Lung microvascular endothelial cell (primary cell): ENCODE measurements around the gene FCHSD2. TPM values are rescaled to one million over a fixed set of nuclear protein-coding genes. Genes with fewer than 3 reads are reported as not detected.
"Not testable (repeated sequence)": the region's sequence is repeated elsewhere in the genome, so short reads cannot be mapped to it uniquely, and the experiment has no call there.

Source experiments
- DNase-seq, 2 donors: peaks; one replicate each; pipeline versions ENCODE4 v3.0.0 to v3.0.0-alpha.2; 2010; ENCODE audit warnings: low read depth in 2 of 2
- total RNA-seq: library from RNA; depleted of rRNA; stranded (reverse); fragments of >200 nt; gene quantifications from 2 replicates; pipeline ENCODE4 v1.2.1, GENCODE V29; 2014

FCHSD2 gene
- total RNA-seq, 1 donor from 2014 or later, result 15.9 TPM

GRCh38 chr11:73013021-73013420 is 129.1 kb downstream of the FCHSD2 start:
- no peak for DNase-seq

DNA sequence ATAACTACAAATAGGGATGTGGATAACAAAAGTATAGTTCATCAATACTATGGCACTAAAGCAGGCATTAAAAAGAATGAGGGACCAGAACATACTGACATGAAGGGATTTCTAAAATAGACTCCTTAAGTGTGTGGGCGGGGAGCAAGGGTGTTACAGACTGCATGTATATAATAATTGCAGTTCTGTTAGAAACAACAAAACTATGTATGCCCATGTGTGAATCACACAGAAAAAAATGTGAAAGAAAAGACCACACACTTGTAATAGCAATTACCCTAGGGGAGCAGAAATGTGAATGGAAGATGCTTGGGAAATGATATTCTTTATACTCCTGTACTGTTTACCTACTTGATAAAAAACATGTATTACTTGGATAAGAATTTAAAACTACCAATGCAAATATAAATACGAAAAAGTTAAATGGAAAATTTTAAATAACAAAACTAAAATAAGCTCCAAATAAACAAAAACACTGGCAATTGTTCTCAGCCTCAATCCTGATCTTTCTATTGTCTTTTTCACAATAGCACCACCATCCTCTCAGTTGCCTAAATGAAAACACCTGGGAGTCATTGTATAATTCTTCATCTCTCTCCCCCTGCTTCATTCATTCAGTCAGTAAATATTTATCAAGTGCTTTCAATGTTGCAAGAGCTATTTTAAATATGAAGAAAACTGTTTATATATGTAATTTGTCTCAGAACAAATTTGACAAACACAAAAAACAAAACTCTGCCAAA is 129.8 kb downstream of the FCHSD2 start:
- no peak for DNase-seq

DNA sequence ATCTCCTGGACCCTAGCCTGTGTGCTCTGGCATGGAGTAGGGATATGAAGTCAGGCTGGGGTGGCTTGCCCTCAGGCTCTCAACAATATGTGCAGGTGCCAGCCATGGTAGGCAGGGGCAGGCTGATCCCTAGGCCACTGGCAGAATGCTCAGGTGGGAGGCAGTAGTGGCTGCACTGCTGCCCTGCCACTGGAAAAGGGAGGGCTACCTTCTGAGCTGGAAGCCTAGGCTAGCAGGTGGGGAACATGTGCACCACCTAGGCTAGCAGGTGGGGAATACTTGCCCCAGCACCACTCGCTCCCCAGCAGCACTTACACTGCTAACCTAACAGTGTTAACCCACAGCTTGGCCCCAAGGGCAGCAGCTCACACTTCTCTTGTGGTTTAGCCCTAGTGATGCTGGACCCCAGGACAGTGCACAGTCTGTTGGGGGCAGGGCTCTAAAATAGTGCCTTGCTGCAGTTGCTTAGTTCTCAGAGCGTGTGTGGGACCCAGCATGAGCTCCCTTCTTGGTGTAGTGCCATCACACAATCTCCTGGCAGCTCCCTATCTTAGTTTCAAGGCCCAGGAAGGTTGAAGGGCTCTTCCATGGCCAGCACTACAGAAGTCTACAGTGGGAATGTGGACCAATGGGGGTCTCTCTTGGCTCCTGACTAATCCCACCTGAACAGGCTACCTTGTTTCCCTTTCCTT is 130.8 kb downstream of the FCHSD2 start:
- no peak for DNase-seq

DNA sequence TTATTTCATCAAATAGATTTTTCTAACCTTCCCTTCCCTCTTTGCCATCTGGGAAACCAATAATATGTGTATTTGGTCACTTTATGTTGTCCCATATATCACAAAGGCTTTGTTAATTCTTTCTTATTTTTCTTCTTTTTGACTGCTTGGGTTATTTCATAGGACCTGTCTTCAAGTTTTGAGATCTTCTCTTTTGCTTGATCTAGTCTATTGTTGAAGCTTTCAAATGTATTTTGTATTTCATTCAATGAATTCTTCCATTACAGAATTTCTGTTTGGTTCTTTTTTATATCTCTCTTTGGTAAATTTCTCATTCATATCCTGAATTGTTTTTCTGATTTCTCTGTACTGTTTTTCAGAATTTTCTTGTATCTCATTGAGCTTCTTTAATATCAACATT is 132.1 kb downstream of the FCHSD2 start:
- no peak for DNase-seq

DNA sequence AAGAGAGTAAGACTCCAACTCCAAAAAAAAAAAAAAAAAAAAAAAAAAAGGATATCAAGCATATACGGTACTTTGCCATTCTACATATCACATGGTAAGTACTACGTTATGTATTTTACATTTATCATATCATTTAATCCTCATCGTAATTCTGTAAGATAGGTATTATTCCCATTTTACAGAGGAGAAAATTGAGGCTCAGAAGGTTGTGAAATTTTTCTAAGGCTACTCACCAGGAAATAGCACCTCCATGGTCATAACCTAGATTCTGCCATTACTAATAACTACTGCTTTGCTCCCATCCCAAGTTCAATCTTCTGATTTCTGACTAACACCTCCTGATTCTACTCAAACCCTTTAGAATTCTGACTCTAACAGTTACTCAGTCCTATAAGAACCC is 138.0 kb downstream of the FCHSD2 start:
- no peak for DNase-seq

- no peak for DNase-seq
Measured at GRCh38 chr11:73003088-73003487, 139.0 kb downstream of the FCHSD2 start.

DNA sequence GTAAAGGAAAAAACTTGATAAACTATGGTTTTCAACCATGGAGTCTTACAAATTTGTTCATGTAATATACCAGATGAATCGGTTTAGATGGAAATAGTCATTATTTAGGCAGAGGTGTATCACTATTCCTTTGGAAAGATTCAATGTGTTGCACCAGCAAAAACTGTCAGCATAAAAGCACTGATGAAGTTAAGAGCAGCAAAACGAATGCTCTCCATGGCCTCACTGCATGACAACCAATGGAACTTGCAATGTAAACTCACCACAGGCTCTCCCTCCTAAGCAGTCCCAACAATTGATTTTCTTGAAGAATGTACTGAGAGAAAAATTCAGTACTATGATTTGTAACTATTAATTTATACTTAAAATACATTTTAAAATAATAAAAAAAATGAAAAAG is 139.9 kb downstream of the FCHSD2 start:
- DNase-seq, result no peak

DNA sequence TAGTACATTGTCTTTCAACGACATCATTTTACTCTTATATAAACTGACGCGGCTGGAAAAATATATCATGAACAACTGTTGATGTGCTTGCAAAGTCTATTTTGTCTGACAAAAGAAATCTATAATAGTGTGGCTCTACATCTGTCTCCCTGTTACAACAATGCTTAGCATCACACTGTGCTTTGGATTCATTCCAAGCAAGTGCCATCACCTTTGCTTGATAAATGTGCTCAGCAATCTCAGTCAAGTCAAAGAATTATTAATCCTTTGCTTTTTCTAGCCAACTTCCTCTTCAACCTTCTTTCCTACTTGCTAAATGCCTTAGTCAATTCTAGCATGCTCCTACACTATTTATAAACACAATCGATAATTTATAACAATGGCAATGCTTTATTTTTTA is 140.5 kb downstream of the FCHSD2 start:
- peak; percentile 78 to 79 for DNase-seq

DNA sequence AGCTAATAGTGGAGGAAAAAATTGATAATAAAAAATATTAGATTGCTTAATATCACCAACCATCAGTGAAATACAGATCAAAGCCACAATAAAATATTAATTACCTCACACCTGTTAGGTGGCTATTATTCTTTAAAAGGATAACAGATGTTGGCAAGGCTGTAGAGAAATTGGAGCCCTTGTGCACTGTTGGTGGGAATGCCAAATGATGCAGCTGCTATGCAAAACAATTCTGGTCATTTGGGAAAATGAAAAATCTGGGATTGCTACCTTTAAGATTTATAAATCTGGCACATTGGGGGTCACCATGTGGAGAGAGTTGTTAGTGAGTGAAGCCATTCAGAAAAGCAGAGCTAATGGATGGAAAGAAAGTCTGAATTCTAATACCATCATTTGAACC is 143.4 kb downstream of the FCHSD2 start:
- no peak for DNase-seq

DNA sequence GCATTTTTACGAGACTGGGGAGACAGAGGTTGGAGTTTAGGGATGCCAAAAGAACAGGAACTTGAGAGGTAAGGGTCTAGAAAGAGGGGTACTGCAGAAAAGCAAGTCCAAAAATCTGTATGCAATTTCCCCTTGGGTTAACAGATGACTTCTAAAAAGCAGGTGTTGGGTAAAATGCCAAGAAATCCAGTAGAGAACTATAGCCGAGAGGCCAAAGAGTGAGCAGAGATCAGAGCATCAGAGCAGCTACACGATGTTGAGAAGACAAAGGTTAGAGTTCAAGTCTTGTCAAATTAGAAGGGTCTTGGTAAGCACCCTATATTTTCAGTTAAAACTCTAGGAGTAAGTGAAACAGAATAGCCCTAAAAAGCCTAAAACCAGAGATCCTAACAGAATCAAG is 145.2 kb downstream of the FCHSD2 start:
- DNase-seq, result no peak

DNA sequence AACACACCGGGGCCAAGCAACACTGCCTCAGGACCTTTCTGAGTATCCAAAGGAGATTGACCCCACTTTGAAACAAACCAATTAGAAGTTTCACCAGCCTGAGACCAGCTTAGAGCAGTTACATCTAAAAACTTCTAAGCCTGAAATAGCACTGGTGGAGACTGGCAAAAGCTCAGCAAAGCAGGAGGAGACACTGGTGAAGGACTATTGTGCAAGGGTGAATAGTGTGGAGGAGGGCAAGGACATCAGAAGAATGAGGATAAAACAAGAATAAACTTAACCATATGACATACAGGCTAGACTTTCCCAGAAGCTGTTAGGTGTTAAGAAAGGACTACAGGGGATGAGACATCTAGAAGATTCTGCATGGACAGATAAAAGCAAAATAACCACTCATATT is 152.4 kb downstream of the FCHSD2 start:
- no peak for DNase-seq

GRCh38 chr11:72988821-72989220 is 153.3 kb downstream of the FCHSD2 start:
- DNase-seq, result no peak

DNA sequence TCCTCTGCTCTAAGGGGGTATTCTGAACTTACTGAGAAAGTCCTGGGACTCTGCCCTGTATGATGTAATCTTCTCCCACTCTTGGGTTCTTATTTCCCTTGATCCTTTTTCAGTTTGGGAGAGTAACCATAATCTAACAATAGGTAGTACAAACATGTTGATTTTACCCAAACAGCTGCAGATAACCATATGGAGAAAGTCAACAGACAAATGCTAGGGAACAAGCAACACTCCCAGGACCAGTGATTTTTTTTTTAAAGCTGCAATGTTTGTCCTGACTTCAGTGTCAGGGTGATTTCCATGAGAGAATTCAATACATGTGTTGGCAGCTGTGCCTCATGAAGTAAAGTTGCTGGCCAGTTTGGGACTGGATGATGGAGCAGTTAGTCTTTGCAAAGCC is 156.5 kb downstream of the FCHSD2 start:
- peak in 1 of 2 donors; percentile 62 for DNase-seq

- DNase-seq, result peak in 1 of 2 donors; percentile 10
Measured at GRCh38 chr11:72984453-72985077, 157.6 kb downstream of the FCHSD2 start.

- DNase-seq, result no peak
Measured at GRCh38 chr11:72983560-72983959, 158.6 kb downstream of the FCHSD2 start.

GRCh38 chr11:72981971-72982685 is 160.0 kb downstream of the FCHSD2 start:
- peak; percentile 20 to 63 for DNase-seq

- no peak for DNase-seq
Measured at GRCh38 chr11:72981080-72981479, 161.0 kb downstream of the FCHSD2 start.

DNA sequence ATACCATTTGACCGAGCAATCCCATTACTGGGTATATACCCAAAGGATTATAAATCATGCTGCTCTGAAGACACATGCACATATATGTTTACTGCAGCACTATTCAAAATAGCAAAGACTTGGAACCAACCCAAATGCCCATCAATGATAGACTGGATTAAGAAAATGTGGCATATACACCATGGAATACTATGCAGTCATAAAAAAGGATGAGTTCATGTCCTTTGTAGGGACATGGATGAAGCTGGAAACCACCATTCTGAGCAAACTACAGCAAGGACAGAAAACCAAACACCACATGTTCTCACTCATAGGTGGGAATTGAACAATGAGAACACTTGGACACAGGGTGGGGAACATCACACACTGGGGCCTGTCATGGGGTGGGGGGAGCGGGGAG is 164.3 kb downstream of the FCHSD2 start:
- DNase-seq, result not testable (repeated sequence)

GRCh38 chr11:72976522-72976892 is 165.6 kb downstream of the FCHSD2 start:
- DNase-seq, result not testable (repeated sequence)

DNA sequence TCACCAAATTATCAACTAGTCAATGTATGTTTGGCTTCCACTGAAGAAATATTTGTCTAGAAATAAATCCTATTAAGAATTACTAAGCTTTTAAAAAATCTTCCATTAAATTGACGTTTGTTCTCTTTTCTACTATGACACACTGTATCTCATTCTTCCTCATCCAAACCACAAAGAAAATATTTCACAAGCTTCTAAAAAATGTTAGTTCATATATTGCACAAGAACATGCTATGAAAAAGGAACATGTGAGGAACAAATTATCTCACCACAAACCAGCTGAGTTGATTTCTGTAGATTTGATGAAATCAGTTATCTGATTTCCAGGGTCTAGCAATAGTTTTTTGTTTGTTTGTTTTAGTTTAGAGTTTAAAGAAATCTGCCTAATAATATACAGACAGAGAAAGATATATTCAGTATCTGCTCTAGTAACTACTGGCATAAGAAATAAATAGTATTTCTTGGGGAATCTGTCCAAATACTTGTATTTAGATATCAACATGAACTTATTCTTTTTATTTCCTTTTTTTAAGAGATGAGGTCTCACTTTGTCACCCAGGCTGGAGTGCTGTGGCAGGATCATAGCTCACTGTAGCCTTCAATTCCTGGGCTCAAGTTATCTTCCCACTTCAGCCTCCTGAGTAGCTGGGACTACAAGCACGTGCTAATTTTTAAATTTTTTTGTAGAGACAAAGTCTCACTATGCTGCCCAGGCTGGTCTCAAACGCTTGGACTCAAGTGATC is 166.2 kb downstream of the FCHSD2 start:
- DNase-seq, result peak in 1 of 2 donors; percentile 27

- no peak for DNase-seq
Measured at GRCh38 chr11:72974487-72975205, 167.5 kb downstream of the FCHSD2 start.
